ENCODE results near the gene ALKBH8.

GRCh38 chr11:107538821-107539220 is 26.7 kb downstream of the ALKBH8 start:
- TF ChIP-seq CTCF (IDR thresholded peaks at IDR 0.05) = no peak
- no peak for TF ChIP-seq POLR2A (IDR thresholded peaks at IDR 0.05)

Data from Peyer's patch (tissue), 4 donors.